Measurements from ENCODE around the gene HNRNPA1L2. TPM values are rescaled to one million over a fixed set of nuclear protein-coding genes. Genes with fewer than 3 reads are reported as not detected.
"Not testable (repeated sequence)": the region's sequence is repeated elsewhere in the genome, so short reads cannot be mapped to it uniquely, and the experiment has no call there.

Gene HNRNPA1L2
- total and polyA plus RNA-seq, 2 experiments from 2014 or later, result 3.6 to 9.4 TPM

DNA sequence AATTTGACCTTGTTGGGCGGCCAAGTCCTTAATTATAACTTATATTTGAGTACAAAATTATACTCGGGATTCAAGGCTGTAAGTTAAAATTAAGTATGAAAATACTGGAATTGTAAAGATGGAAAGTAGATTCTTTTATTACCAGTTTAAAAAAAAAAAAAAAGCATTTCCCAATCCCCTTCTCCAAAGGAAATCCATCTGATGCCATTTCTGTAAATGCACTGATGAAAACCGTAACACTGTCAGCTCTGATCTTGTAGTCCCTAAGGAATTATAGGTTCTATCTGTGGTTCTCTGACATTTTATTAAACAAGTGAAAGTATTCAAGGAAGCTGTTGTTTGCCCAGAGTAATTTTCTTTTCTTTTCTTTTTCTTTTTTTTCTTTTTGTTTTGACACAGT, 41.6 kb upstream of the HNRNPA1L2 start (continued):
- TF ChIP-seq CTCF (conservative IDR thresholded peaks at IDR 0.05; ENCODE audit: low read depth in 2 of 2) (no peak), ZNF331 (CRISPR knock-in tag; IDR thresholded peaks at IDR 0.05; ENCODE audit: low read depth) (no peak), CREB1 (CRISPR knock-in tag; IDR thresholded peaks at IDR 0.05; ENCODE audit: low read depth) (no peak), ZNF462 (CRISPR knock-in tag; IDR thresholded peaks at IDR 0.05) (no peak), ZNF114 (CRISPR knock-in tag; IDR thresholded peaks at IDR 0.05) (no peak), POLR2AphosphoS5 (IDR thresholded peaks at IDR 0.05; ENCODE audit: low read depth) (no peak)

GRCh38 chr13:52603316-52603715, 38.9 kb upstream of the HNRNPA1L2 start:
- H3K27ac ChIP-seq (ENCODE audit: low read depth); ATAC-seq; H3F3A ChIP-seq (replicated peaks; ENCODE audit: low read depth); H2AFZ ChIP-seq; H3K79me2 ChIP-seq (replicated peaks; ENCODE audit: insufficient read depth); H3K4me3 ChIP-seq; H3K36me3 Mint-ChIP-seq (ENCODE audit: low read depth); H3K36me3 ChIP-seq (ENCODE audit: insufficient read depth); H3K4me3 Mint-ChIP-seq; H3K9me2 ChIP-seq (ENCODE audit: insufficient read depth); H3K27me3 ChIP-seq (ENCODE audit: insufficient read depth); H3K9me3 Mint-ChIP-seq; H3K4me2 ChIP-seq; DNase-seq (ENCODE audit: low spot score); H3K27ac Mint-ChIP-seq; H4K20me1 ChIP-seq (replicated peaks; ENCODE audit: insufficient read depth): not testable (repeated sequence)
- H3K4me1 ChIP-seq (ENCODE audit: insufficient read depth), result peaks cover 14% of the 10 kb centered on the region
- H3K27me3 Mint-ChIP-seq (ENCODE audit: insufficient read depth, low read depth, poor library complexity), result peaks cover 10% of the 10 kb centered on the region
- H3K4me1 Mint-ChIP-seq, result peaks cover 17% of the 10 kb centered on the region

- not testable (repeated sequence) for H3K27me3 Mint-ChIP-seq (ENCODE audit: insufficient read depth, low read depth, poor library complexity); H3K27ac Mint-ChIP-seq
Observed at GRCh38 chr13:52606126-52606525, 36.1 kb upstream of the HNRNPA1L2 start.

GRCh38 chr13:52606795-52607194, 35.4 kb upstream of the HNRNPA1L2 start:
- ATAC-seq; H3K9me3 Mint-ChIP-seq; H3K27ac Mint-ChIP-seq; H3K4me1 Mint-ChIP-seq; H3K27me3 ChIP-seq (ENCODE audit: insufficient read depth); H3K9me2 ChIP-seq (ENCODE audit: insufficient read depth); H3K36me3 ChIP-seq (ENCODE audit: insufficient read depth); H3F3A ChIP-seq (replicated peaks; ENCODE audit: low read depth); DNase-seq (ENCODE audit: low spot score); H3K4me1 ChIP-seq (ENCODE audit: insufficient read depth); H2AFZ ChIP-seq; H3K79me2 ChIP-seq (replicated peaks; ENCODE audit: insufficient read depth); H3K36me3 Mint-ChIP-seq (ENCODE audit: low read depth); H3K27me3 Mint-ChIP-seq (ENCODE audit: insufficient read depth, low read depth, poor library complexity); H3K27ac ChIP-seq (ENCODE audit: low read depth); H3K4me2 ChIP-seq; H4K20me1 ChIP-seq (replicated peaks; ENCODE audit: insufficient read depth); H3K4me3 Mint-ChIP-seq; H3K4me3 ChIP-seq: not testable (repeated sequence)

More at GRCh38 chr13:52606126-52606525, 36.1 kb upstream of the HNRNPA1L2 start:
- not testable (repeated sequence) for H3K9me2 ChIP-seq (ENCODE audit: insufficient read depth); H3K4me3 Mint-ChIP-seq; H4K20me1 ChIP-seq (replicated peaks; ENCODE audit: insufficient read depth); H3K4me1 Mint-ChIP-seq; DNase-seq (ENCODE audit: low spot score); H3K79me2 ChIP-seq (replicated peaks; ENCODE audit: insufficient read depth); H3K27ac ChIP-seq (ENCODE audit: low read depth); H3K4me3 ChIP-seq; H3K27me3 ChIP-seq (ENCODE audit: insufficient read depth); H3K36me3 ChIP-seq (ENCODE audit: insufficient read depth); H3K4me1 ChIP-seq (ENCODE audit: insufficient read depth); H3K4me2 ChIP-seq; H2AFZ ChIP-seq; H3F3A ChIP-seq (replicated peaks; ENCODE audit: low read depth); H3K9me3 Mint-ChIP-seq; H3K36me3 Mint-ChIP-seq (ENCODE audit: low read depth); ATAC-seq

Measured in GM23338 (cell line).